MCF 10A (cell line): ENCODE measurements around the gene SOX6. TPM values are rescaled to one million over a fixed set of nuclear protein-coding genes. Genes with fewer than 3 reads are reported as not detected.

Experiments used
- BruUV-seq: library from RNA; stranded (reverse); fragments of 400-500 nt; replicated peaks from 2 replicates; lab custom pipeline; 2021; lab: Mats Ljungman, UMichigan
- CTCF ChIA-PET: fragments of 300-600 bp; sonication (Branson Sonifier 250); formaldehyde crosslinking; extraction: SDS; loops from one replicate; lab custom pipeline; 2021; ENCODE audit warnings: antibody characterized with exemption, inconsistent platforms; lab: Yijun Ruan, JAX
- POLR2A ChIA-PET: fragments of 300-600, 350-650 bp; sonication (Branson Sonifier 250); formaldehyde crosslinking; extraction: SDS; loops from one replicate; lab custom pipeline; 2020; ENCODE audit warnings: antibody characterized with exemption, inconsistent platforms; lab: Yijun Ruan, JAX
- DNase-seq: peaks from one replicate; pipeline ENCODE4 v3.0.0-alpha.2; 2018; ENCODE audit not compliant: unreplicated experiment
- H3K27ac Mint-ChIP-seq: one replicate; pipeline ENCODE4 v1.8.0; 2022; ENCODE audit warnings: mild to moderate bottlenecking, low read depth, mixed read lengths; ENCODE audit not compliant: unreplicated experiment
- H3K27me3 Mint-ChIP-seq: one replicate; pipeline ENCODE4 v1.8.0; 2022; ENCODE audit warnings: mixed read lengths; ENCODE audit not compliant: insufficient read depth, unreplicated experiment
- H3K36me3 Mint-ChIP-seq: one replicate; pipeline ENCODE4 v1.8.0; 2022; ENCODE audit warnings: mild to moderate bottlenecking, moderate library complexity, mixed read lengths; ENCODE audit not compliant: insufficient read depth, unreplicated experiment
- H3K4me1 Mint-ChIP-seq: one replicate; pipeline ENCODE4 v1.8.0; 2022; ENCODE audit warnings: mixed read lengths; ENCODE audit not compliant: insufficient read depth, unreplicated experiment
- H3K4me3 Mint-ChIP-seq: one replicate; pipeline ENCODE4 v1.8.0; 2022; ENCODE audit warnings: mild to moderate bottlenecking, moderate library complexity, mixed read lengths; ENCODE audit not compliant: unreplicated experiment
- H3K9me3 Mint-ChIP-seq: one replicate; pipeline ENCODE4 v1.8.0; 2022; ENCODE audit warnings: mixed read lengths; ENCODE audit not compliant: unreplicated experiment
- intact Hi-C: fragments of 100-400 bp; cut with micrococcal nuclease; formaldehyde crosslinking; loops from 2 replicates; pipeline ENCODE4 v1.14.1; 2022
- total RNA-seq: library from RNA; stranded (reverse); gene quantifications from 2 replicates; pipeline ENCODE4 v1.2.3, GENCODE V29; 2022
- TF ChIP-seq, protein P1 (sequence below): fragments of 200-600 bp; IDR thresholded peaks from one replicate; pipeline ENCODE4 v1.8.0; 2022; ENCODE audit warnings: antibody characterized with exemption, mild to moderate bottlenecking; ENCODE audit not compliant: unreplicated experiment

The SOX6 gene
- total RNA-seq, 1 experiment from 2014 or later, result 6.4 TPM

- ChIA-PET POLR2A (interaction anchor here (0.6 to 1.1 kb wide), 4 partner anchors 32 to 422 kb away, joined by 3 read pairs; no protein-coding TSS in a partner anchor), CTCF (interaction anchor here (0.5 to 2.5 kb wide), 13 partner anchors 8 to 551 kb away, joined by 3 to 15 read pairs (median 3); no protein-coding TSS in a partner anchor)
- Mint-ChIP-seq H3K4me1 (peaks cover 15% of the 10 kb centered on the region), H3K9me3 (no peaks in the 10 kb centered on the region), H3K4me3 (no peak overlapping the region), H3K36me3 (no peaks in the 10 kb centered on the region), H3K27me3 (no peaks in the 10 kb centered on the region), H3K27ac (no peak overlapping the region)
- DNase-seq, result no peak
- BruUV-seq, result no TSS peak
- TF ChIP-seq, protein P1, sequence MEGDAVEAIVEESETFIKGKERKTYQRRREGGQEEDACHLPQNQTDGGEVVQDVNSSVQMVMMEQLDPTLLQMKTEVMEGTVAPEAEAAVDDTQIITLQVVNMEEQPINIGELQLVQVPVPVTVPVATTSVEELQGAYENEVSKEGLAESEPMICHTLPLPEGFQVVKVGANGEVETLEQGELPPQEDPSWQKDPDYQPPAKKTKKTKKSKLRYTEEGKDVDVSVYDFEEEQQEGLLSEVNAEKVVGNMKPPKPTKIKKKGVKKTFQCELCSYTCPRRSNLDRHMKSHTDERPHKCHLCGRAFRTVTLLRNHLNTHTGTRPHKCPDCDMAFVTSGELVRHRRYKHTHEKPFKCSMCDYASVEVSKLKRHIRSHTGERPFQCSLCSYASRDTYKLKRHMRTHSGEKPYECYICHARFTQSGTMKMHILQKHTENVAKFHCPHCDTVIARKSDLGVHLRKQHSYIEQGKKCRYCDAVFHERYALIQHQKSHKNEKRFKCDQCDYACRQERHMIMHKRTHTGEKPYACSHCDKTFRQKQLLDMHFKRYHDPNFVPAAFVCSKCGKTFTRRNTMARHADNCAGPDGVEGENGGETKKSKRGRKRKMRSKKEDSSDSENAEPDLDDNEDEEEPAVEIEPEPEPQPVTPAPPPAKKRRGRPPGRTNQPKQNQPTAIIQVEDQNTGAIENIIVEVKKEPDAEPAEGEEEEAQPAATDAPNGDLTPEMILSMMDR, result no peak
- intact Hi-C loops, result loop anchor here (1.0 kb wide), 2 partner anchors 414 to 421 kb away; no protein-coding TSS in a partner anchor
These were observed 164.5 kb downstream of the SOX6 start for GRCh38 chr11:16191868-16192240.

DNA sequence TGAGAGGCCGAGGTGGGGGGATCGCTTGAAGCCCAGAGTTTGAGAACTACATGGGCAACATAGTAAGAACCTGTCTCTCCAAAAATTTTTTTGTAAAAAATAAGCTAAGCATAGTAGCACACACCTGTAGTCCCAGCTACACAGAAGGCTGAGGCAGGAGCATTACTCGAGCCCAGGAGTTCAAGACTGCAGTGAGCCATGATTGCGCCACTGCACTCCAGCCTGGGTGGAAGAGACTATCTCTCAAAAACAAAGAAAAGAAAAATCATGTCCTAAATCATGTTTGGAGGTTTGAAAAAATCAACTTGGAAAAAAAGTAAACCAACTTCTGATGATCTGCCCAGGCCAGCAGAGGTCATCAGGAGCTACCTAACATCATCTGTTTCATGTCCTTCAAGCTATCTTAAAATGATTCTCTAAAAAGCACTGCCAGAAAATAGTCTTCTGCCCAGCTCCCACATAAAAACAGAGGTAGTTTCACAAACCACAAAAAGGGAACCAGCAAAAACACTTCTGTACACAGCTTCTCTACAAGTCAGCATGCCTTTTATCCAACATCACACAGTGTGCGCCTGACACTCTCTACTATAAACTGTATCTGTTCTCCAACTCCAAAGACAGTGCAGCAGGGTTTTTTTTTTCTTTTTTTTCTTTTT, 165.0 kb downstream of the SOX6 start:
- BruUV-seq, result no TSS peak
- no peaks in the 10 kb centered on the region for H3K9me3 Mint-ChIP-seq
- H3K36me3 Mint-ChIP-seq, result no peaks in the 10 kb centered on the region
- CTCF ChIA-PET, result interaction anchor here (0.7 to 2.5 kb wide), 17 partner anchors 9 to 550 kb away, joined by 3 to 15 read pairs (median 3); no protein-coding TSS in a partner anchor
- no peak overlapping the region for H3K27ac Mint-ChIP-seq
- intact Hi-C loops, result loop anchor here (1.0 kb wide), 2 partner anchors 415 to 422 kb away; no protein-coding TSS in a partner anchor
- POLR2A ChIA-PET, result interaction anchor here (0.6 to 1.1 kb wide), 5 partner anchors 33 to 422 kb away, joined by 3 read pairs; no protein-coding TSS in a partner anchor
- peaks cover 10% of the 10 kb centered on the region for H3K4me1 Mint-ChIP-seq
- H3K4me3 Mint-ChIP-seq, result no peak overlapping the region
- no peaks in the 10 kb centered on the region for H3K27me3 Mint-ChIP-seq
- TF ChIP-seq, protein P1, result no peak
- DNase-seq, result no peak

DNA sequence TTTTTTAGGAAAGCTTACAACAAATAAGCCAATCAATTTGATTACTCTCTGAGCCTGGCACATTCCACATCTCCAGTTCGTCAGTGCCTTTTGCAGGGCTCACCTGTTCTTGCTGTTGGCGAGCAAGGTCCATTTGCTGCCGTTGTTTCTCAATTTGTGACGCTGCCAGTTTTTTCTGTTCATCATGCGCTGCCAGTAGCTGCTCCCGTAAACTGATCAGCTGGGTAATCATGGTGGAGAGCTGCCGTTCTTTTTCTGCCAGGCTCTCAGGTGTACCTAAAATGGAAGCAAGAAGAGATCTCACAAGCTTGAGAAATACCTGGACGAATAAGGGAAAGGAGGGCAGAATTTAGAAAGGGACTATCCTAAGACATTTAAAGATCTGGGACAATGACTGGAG, 169.7 kb downstream of the SOX6 start:
- H3K27ac Mint-ChIP-seq, result no peak overlapping the region
- H3K9me3 Mint-ChIP-seq, result no peaks in the 10 kb centered on the region
- BruUV-seq, result no TSS peak
- ChIA-PET POLR2A (no interaction called here), CTCF (interaction anchor here (0.6 to 0.7 kb wide), 2 partner anchors 100 to 358 kb away, joined by 3 to 4 read pairs; no protein-coding TSS in a partner anchor)
- peaks cover 12% of the 10 kb centered on the region for H3K4me1 Mint-ChIP-seq
- no peak for DNase-seq
- intact Hi-C loops, result no loop called here
- no peaks in the 10 kb centered on the region for H3K36me3 Mint-ChIP-seq
- H3K27me3 Mint-ChIP-seq, result no peaks in the 10 kb centered on the region
- TF ChIP-seq, protein P1, result no peak
- no peak overlapping the region for H3K4me3 Mint-ChIP-seq

DNA sequence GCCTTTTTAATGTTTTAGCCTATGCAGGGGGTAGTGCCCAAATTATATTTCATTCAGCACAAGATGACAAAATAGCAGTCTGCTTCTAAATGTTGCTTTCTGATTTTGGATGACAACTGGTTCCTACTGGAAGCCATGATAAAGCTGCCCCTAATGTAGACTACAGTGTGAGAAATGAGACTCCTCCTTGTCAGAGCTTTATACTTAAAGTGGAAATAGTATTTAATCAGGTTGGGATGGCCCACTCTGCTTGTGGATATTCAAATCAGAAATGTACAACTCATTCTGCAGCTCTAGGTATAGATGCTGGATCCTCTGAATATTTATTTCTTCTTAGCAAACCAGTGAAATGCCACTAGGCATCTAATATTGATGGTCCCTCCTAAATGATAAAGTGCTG, 171.3 kb downstream of the SOX6 start:
- Mint-ChIP-seq H3K4me1 (peaks cover 12% of the 10 kb centered on the region), H3K4me3 (no peak overlapping the region), H3K36me3 (no peaks in the 10 kb centered on the region), H3K27ac (peak overlapping the region; percentile 75), H3K9me3 (no peaks in the 10 kb centered on the region), H3K27me3 (no peaks in the 10 kb centered on the region)
- intact Hi-C loops, result no loop called here
- ChIA-PET CTCF (interaction anchor here (1.0 to 1.9 kb wide), 3 partner anchors 9 to 535 kb away, joined by 3 to 6 read pairs (median 4); no protein-coding TSS in a partner anchor), POLR2A (interaction anchor here (1.0 to 1.3 kb wide), 4 partner anchors 9 to 429 kb away, joined by 3 to 6 read pairs (median 4); no protein-coding TSS in a partner anchor)
- TF ChIP-seq, protein P1, result no peak
- no TSS peak for BruUV-seq
- DNase-seq, result no peak
